NCI-H82 treated with DMSO at 0.1 percent for 48 hours (cell line): Measurements from ENCODE around the gene MCU.

Experiments used
- DNase-seq: peaks from one replicate; lab custom pipeline; 2025; ENCODE audit not compliant: unreplicated experiment; lab: John Stamatoyannopoulos, UW

Gene MCU

DNA sequence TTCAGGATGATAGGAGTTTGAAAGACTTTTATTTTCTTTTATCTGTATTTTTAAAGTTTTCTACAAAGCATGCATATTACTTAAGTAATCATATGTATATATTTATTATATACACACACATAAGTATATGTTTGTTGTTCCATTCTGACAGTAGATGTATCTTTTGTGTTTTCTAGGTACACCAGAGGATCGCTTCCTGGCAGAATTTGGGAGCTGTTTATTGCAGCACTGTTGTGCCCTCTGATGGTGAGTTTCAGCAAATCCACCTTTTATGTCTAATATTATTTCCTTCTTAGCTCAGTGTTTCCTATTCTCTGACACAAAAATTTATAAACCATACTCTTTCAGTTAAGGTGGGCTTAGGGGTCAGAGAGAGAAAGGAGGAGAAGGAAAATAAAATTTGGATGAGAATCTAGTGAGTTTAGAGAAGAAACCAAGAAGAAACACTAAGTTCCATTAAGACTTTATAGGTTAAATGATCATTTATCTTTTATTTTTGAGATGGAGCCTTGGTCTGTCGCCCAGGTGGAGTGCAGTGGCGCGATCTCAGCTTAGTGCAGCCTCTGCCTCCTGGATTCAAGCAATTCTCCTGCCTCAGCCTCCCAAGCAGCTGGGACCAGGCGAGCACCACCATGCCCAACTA is 142.4 kb downstream of the MCU start:
- no peak for DNase-seq

DNA sequence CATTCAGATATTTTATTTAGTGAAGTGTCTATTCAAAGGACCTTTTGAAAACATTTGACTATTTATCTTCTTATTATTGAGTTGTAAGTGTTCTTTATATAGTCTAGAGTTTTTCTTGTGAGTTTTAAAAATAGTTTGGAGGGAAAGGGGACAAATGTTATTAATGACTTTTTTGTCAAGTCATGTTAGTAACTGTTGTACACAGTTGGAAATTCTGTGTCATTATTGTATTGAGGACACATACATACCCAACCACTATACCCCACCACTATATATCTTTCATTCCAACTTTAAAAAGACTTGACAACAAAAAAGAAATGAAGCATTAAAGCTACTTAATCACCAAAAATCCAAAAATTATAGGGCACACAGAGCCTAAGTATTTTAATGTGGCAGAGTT is 148.4 kb downstream of the MCU start:
- DNase-seq = no peak

DNA sequence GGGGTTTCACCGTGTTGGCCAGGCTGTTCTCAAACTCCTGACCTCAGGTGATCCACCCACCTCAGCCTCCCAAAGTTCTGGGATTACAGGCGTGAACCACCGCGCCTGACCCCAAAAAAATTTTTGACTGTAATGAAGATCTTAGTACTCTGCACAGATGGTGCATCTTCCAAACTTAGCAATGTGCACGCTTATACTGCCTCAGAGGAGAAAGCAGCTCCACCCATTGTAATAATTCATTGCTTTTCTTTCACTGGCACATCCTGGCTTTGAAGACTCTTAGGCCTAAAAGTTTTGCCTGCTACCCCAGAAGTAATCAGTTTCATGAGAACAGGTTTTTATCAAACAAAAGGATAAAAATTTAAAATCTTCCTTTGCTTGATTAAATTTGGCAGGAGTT is 149.5 kb downstream of the MCU start:
- no peak for DNase-seq

DNA sequence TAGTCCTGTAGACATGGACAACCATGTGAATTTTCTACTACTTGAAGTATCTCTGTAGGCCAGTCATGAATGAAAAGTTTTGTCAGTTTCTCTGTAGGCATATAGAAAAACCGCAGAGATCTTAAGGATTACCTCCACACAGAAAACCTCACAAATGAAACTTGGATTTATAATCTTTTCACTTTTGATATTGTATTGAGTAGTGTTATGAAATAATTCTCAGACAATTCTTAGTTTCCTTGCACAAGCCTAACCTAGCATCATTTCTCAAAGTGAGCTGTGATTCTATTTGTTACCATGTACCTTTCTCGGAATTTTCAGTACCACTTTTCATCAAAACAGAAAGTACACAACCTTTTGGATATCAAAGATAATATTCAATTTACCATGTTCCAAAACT is 150.2 kb downstream of the MCU start:
- no peak for DNase-seq

DNA sequence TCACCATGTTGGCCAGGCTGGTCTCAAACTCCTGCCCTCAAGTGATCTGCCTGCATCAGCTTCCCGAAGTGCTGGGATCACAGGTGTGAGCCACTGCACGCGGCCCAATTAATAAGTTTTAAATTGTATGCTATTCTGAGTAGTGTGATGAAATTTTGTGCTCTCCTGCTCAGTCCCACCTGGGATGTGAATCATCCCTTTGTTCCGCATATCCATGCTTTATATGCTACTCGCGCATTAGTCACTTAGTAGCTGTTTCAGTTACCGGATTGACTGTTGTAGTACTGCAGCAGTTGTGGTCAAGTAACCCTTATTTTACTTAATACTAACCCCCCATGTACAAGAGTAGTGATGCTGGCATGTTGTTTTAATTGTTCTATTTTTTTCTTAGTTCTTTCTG is 154.3 kb downstream of the MCU start:
- no peak for DNase-seq

DNA sequence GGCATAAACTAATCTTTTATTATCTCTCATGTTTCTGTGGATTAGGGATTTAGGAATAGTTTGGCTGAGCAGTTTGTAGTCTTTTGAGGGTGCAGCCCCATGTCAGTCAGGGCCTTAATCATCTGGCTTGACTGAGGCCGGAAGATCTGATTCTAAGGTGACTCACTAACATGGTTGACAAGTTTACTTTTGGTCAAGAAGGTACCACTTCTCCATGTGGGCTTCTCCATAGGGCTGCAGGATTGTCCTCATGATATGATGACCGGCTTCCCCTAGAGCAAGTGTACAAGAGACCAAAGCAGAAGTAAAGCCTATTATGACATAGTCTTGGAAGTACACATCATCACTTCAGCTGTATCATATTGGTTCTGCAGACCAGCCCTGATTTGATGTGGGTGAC is 155.7 kb downstream of the MCU start:
- DNase-seq = no peak

DNA sequence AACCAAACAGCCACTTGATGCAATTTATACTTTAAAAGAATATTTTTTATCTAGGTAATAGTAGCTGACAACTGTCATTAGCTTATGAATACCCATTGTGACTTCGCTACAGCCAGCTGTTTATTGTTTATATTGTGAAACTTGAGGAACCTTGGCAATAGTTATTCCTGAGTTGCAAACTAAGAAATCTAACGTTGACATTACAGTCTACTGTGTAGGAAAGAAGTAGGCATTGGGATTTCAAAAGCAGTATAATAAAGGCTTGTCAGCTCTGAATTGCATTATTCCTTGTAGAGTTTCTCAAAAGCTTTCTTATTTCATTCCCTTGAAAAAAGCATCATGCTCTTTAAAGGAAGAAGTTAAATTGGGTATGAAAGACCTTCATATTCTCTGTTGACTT is 158.9 kb downstream of the MCU start:
- no peak for DNase-seq

DNA sequence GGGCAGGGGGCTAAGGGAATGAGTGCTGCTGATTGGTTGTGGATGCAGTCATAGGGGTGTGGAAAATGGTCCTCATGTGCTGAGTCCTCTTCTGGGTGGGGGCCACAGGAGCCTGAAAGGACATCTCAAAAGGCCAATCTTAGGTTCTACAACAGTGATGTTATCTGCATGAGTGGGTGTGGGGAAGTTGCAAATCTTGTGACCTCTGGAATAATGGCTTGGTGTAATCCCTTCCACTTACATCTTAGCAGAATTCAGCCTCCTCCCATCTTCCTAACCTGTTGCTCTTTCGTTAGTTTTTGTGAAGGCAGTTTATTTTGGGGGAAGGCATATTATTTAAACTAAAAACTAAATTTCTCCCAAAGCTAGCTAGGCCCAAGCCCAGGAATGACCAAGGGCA is 159.6 kb downstream of the MCU start:
- DNase-seq = no peak

DNA sequence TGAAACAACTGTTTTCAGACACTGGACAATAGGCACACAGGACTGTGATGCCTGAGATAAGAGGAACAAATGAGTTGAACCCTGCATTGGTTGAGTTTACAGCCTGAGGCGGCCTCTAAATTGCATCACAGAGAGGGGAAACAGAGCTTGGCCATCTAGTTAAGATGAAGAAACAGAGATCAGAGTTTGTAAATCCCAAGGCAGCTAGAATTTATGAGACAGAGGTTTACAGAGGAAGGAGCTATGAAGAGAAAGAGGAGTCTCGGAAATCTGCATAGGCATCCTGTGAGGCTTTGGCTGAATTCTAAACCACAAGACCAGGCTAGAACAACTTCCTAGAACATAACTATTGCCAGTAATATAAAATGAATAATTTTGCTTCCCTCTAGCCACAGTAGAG is 160.6 kb downstream of the MCU start:
- no peak for DNase-seq

DNA sequence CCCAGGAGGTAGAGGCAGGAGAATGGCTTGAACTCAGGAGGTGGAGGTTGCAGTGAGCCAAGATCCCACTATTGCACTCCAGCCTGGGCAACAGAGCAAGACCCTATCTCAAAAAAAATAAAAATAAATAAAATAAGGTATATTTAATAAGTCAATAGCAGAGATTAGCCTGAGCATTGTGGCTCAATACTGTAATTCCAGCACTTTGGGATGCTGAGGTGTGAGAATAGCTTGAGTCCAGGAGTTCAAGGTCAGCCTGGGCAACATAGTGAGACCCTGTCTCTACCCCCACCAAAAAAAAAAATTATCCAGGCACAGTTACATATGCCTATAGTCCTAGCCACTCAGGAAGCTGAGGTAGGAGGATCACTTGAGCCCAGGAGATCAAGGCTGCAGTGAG is 163.2 kb downstream of the MCU start:
- no peak for DNase-seq

DNA sequence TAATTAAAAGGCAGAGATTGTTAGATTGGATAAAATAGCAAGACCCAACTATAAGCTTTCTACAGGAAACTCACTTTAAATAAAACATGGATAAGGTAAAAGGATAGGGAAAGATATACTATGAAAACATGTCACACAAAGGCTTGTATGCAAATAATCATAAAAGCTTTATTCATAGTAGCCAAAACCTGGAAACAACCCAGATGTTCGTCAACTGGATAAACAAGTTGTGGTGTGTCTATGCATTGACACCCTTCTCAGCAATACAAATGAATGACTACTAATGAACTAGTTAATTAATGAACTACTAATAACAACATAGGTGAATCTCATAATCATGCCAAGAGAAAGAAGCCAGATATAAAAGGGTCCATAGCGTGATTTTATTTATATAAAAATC is 163.8 kb downstream of the MCU start:
- no peak for DNase-seq

DNA sequence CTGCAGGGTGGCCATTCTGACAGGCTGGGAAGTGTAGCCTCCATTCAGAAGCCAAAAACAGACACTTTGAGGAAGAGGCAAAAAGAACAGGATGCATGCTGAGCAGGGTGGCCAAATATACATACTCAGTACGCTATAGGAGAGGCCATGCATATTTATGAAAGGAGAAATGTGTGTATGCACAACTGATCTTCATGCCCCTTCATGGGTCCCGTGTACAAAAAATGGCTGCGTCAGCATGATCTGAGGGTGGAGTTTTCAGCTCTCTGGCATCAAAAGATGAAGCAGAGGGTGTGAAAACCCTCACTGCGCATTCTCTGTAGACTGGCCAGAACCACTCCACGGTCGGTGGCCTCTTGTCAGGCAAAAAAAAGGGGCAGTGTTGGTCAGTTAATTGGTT is 166.1 kb downstream of the MCU start:
- no peak for DNase-seq

DNA sequence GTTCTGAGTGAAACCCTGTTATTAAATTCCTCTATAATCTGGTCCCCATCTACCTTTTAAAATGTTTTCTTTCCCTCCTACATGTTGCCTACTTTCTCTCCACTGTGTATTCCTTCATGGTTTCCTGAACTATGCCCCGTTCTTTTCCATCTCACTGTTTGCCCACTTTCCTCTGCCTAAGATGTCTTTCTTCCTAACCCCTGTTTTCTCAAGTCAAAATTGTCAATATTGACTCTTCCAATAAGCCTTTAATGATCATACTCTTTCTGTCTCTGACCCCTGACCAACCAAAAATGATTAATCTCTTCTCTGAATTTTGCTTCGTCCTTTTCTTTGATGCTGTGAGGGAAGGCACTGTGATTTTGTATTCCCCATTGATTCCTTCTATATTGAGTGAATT is 171.0 kb downstream of the MCU start:
- no peak for DNase-seq

DNA sequence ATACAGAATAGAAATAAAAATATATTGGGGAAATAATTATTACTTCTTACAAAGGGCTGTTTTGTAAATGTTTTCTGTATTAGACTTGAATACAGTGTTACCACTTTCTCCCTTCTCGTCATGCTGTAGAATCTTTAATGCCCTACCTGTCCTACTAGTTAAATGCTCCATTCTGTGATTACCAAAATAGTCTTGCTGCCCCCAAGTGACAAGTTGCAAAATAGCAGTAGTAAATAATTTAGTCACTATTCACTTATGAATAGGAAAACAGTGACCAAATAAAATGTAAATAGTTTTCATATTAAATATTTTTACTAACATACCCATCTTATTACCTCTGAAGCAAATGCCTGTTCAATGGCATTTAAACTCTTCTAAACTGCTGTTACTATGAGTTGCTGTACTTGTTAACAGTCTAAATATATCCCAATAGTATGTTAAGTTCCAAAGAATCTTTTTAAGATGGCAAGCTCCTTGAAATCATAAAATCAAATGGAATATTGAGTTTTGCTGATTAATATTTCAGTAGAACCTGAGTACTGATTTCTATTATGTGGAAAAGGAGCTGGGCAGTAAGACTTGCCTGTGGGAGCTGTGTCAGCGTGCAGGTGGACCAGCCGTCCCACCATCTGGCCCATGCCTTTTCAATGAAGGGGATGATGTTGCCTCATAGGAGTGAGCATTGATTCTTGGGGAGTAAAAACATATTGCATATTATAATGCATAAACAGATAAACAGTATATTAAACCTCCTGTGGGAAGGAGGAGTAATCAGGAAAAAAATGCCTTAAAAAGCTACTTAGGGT is 183.5 kb downstream of the MCU start:
- no peak for DNase-seq

DNA sequence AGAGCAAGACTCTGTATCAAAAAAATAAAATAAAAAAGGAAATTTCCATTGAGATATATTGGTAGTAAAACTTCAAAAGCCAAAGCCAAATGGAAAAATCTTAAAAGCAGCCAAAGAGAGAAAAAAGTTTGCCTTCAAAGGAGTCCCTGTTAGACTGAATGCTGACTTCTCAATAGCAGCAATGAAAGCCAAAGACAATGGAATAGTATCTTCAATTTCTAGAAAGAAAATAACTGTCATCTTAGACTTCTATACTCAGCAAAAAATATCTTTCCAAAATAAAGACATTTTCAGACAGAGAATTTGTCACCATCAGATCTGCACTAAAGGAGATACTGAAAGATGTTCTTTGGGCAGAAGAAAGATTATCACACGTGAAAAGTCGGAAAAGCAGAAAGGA is 187.3 kb downstream of the MCU start:
- no peak for DNase-seq

DNA sequence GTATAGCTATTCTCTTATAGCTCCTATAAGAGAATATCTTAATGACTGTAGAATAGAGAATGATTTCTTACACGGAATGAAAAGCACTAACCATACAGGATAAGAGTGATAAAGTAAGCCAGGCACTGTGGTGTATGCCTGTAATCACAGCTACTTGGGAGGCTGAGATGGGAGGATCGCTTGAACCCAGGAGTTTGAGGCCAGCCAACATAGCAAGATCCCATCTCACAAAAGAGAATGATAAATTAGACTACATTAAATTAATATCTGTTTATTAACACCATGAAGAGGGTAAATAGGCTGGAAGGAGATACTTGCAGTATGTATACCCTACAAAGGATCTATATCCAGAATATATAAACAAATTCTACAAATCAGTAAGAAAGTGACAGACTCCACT is 189.3 kb downstream of the MCU start:
- DNase-seq = no peak

DNA sequence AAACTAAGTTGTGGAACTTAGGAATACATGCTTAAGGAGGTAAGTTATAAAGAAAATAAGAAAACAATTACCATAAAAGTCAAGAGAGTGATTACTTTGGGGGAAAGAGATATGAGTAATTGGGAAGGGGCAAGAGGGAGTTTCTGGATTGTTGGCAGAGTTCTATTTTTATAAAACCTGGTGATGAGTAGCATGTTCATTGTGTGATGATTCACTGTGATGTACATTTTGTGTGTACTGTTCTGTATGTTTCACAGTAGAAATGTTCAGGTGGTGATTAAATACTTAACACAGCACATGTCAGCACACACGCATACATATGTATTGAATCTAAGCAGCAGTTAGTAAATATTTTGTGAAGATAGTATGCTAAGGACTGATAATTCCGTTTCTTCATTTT is 191.9 kb downstream of the MCU start:
- no peak for DNase-seq

DNA sequence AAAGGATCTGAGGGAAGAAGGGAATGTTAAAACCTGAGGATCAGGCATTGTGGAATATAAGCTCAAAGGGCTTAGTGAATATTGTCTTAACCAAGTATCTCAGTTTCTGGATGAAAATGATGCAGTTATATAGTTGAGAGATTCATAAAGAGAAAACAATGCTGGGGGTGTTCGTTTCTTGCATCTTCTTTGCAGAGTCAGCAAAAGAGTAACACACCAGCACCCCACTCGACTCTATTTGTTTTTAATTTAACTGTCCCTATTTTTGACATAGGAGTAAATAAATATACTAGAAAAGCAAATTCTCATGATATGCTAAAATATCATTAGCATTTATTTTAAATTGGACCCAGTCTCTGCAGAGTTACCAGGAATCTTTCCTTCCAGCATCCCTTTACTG is 194.0 kb downstream of the MCU start:
- no peak for DNase-seq

DNA sequence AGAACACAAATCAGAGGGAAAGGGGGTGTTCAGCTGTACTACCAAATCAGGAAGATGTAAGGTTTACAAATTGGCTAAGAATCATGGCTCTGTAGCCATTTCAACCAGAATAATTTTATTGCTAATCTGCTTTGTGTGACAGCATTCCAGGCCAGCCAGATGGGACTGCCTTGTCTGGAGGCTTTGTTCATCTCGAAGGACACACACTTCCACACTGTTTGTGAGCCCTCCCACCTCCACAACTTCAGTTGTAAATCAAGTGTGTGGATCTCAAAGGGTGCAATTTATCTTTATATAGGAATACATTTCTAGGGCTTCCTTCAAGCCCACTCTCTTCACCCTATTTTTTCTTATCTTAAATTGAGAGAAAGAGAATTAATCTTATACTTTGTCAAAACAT is 194.7 kb downstream of the MCU start:
- peak; percentile 19 for DNase-seq

DNA sequence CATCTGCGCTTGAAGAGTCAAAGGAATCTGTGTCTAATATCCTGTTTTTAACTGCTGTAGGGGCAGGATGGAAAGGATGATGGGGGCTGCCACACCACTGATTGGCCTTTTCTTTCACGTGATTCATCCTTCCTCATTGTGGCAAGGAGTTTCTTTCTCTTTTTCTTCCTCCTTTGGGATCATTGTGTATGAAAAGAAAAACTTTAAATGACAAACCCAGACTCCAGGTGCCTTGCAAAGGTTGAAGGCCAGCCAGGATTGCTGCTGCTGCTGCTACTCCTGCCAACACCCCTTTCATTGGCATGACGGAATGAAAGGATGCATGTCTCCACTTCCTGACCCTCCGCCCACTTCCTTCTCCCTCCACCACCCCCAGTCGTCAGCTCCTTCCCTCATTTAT is 195.1 kb downstream of the MCU start:
- no peak for DNase-seq

DNA sequence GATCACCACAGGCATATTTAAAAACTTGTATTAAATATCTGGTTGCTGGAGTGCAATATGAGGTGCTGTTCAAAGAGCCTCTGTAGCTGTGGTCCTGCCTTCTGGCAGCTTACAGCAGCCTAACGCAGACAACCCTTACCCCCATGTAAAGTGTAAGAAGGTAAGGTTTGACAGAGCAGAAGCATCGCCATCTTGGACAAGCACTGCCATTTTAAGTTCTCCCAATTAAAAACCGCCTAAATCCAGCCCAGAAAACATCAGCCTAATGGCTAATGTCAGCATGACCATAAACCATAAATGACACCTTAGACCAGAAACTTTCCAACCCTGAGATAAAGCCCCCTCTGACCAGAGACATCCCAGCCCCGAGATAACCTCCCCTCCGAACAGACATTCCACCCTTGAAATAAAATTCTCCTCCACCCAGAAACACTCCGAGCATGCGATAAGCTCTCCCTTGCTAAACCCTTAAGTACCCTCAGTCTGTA is 196.3 kb downstream of the MCU start:
- DNase-seq = no peak

DNA sequence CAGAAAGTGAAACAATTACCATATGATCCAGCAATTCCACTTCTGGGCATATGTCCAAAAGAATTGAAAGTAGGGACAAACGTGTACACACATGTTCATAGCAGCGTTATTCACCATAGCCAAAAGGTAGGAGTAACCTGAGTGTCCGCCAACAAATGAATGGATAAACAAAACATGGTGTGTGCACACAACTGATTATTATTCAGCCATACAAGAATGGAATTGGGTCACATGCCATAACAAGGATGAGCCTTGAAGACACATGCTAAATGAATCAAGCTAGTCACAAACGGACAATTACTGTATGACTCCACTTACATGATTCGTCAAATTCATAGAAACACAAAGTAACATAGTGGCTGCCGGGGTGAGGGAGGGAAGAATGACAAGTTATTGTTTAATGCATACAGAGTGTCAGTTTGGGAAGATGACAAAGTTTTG is 197.5 kb downstream of the MCU start:
- DNase-seq = no peak

DNA sequence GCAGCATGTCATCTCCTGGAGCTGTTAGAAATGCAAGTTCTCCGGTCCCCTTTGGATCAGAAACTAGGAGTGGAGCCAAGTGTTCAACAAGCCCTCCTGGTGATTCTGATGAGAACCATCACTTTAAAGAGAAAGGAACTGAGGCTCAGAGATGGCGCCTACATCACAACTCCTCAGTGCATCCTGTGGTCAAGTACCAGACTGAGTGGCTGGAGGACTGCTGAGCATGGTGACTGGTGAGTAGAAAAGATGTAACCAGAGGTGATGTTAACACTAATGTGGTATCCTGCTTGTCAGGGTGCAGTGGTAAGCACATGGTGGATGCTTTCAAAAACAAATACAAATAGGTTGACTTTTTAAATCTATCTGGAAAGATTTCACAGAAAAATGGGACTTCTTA is 198.1 kb downstream of the MCU start:
- no peak for DNase-seq
